GM12891 (cell line): ENCODE measurements around the gene LRRFIP2.

Source experiments
- POLR2A ChIP-seq: IDR thresholded peaks from 2 replicates; pipeline ENCODE4 v1.6.1; 2011; ENCODE audit warnings: low read depth, low read length, control low read depth
- SPI1 ChIP-seq: IDR thresholded peaks from 2 replicates; pipeline ENCODE4 v1.6.1; 2011; ENCODE audit warnings: low read depth, low read length, control low read depth

- TF ChIP-seq POLR2A (no peak), SPI1 (no peak)
These were observed 77.4 kb downstream of the LRRFIP2 start for GRCh38 chr3:37096975-37097374.
